Measurements from ENCODE around the gene DNAH2.

DNA sequence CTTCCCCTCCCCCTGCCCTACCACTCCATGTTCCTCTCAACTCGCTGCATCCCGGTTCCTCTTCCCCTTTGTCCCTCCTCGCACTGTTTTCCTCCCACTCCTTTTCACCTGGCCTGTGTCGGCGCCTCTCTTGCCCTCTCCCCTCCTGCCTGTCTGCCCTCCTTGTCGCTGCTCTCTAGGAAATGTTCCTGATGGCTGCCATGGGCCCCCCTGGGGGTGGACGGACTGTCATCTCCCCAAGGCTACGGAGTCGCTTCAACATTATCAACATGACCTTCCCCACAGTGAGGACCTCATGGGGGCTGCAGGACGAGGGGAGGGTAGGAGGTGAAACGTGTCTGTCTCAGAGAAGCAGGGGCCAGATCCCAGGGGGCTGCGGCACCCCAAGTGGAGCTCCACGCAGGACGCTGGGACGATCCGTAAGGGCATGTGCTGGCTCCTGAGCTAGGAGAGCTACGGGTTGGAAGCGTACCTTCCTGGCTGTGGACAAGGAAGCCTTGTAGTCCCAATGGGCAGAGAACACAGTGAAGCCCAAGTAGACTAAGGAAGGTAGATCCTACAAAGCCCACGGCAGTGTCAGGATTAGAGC lies 76.6 kb downstream of the DNAH2 start:
- TF ChIP-seq, protein P1, sequence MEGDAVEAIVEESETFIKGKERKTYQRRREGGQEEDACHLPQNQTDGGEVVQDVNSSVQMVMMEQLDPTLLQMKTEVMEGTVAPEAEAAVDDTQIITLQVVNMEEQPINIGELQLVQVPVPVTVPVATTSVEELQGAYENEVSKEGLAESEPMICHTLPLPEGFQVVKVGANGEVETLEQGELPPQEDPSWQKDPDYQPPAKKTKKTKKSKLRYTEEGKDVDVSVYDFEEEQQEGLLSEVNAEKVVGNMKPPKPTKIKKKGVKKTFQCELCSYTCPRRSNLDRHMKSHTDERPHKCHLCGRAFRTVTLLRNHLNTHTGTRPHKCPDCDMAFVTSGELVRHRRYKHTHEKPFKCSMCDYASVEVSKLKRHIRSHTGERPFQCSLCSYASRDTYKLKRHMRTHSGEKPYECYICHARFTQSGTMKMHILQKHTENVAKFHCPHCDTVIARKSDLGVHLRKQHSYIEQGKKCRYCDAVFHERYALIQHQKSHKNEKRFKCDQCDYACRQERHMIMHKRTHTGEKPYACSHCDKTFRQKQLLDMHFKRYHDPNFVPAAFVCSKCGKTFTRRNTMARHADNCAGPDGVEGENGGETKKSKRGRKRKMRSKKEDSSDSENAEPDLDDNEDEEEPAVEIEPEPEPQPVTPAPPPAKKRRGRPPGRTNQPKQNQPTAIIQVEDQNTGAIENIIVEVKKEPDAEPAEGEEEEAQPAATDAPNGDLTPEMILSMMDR (IDR thresholded peaks at IDR 0.05) = no peak
- TF ChIP-seq POLR2AphosphoS5 (IDR thresholded peaks at IDR 0.05) = no peak
- TF ChIP-seq EP300 (IDR thresholded peaks at IDR 0.05) = no peak
